SIG-M5 treated with dmso at 0.1 percent for 504 hours (cell line): Measurements from ENCODE around the gene CEP112.
"Not testable (repeated sequence)": the region's sequence is repeated elsewhere in the genome, so short reads cannot be mapped to it uniquely, and the experiment has no call there.

Source experiments
- DNase-seq: peaks from one replicate; lab custom pipeline; 2025; ENCODE audit not compliant: unreplicated experiment; lab: John Stamatoyannopoulos, UW

CEP112 gene

DNA sequence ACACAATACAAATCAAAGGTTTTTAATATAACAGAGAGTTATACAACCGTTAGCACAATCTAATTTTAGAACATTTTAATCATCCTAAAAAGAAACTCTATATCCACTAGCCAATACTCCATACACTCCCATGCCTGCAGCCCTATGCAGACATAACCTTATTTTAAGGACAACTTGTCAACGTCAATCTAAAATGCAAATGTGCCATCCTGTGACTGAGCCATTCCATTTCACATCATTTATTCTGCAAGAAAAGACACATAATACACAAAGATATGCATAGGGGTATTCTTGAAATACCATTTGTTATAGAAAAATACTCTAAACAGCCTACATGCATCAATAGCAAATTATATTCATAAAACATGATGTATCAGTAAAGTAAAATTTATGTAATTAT is 106.7 kb downstream of the CEP112 start:
- no peak for DNase-seq

DNA sequence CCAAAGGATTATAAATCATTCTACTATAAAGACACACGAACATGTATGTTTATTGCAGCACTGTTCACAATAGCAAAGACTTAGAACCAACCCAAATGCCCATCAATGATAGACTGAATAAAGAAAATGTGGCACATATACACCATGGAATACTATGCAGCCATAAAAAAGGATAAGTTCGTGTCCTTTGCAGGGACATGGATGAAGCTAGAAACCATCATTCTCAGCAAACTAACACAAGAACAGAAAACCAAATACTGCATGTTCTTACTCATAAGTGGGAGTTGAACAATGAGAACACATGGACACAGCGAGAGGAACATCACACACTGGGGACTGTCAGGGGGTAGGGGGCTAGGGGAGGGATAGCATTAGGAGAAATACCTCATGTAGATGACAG is 111.3 kb downstream of the CEP112 start:
- DNase-seq = not testable (repeated sequence)

DNA sequence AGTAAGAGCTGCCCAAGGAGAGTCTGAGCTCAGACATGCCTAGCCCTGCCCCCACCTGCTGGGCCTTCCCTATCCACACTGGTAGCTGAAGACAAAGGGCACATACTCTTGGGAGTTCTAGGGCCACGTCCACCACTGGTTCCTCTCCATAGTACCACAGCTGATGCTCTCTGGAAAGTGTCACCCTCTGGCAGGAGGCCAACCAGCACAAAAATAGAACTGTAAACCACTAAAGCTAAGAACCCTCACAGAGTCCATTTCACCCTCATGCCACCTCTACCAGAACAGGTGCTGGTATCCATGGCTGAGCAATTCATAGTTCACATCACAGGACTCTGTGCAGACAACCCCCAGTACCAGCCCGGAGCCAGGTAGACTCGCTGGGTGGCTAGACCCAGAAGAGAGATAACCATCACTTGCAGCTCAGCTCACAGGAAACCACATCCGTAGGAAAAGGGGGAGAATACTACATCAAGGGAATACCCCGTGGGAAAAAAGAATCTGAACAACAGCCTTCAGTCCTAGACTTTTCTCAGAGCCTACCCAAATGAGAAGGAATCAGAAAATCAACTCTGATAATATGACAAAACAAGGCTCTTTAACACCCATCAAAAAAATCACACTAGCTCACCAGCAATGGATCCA is 115.3 kb downstream of the CEP112 start:
- DNase-seq = no peak

DNA sequence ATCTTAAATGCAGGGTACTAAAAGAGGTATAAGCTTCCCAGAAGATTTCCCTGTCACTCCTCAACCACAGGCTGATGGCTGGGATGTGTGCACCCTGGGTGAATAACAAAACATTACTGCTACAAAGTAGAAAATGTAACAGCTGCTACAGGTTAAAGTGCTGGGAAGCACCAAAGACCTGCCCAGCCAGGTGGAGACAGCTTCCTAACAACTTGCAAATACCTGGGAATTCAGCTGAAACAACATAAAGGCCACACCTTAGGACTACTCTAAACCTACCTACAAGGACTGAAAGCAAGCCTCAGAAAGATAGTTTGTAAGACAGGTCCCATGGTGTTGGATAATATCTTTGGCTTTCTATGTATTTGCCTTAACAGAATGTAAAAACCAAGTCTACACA is 118.5 kb downstream of the CEP112 start:
- no peak for DNase-seq

DNA sequence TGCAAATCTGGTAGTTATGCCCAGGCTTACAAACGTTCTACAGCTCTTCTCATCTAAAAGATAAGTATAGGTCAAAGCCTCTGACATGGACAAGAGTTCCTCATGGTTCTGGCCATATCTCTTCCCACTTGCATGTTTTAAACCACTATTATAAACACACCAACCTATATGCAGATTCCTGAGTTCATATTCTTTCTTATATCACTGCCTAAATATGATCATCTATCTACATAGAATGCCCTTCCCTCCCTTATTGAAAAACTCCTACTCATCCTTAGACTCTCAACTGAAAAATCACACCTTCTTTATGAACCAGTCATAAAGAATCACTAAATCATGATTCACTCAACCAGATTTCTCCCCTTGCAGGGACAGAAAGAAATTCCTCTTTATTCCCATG is 128.2 kb downstream of the CEP112 start:
- DNase-seq = no peak

DNA sequence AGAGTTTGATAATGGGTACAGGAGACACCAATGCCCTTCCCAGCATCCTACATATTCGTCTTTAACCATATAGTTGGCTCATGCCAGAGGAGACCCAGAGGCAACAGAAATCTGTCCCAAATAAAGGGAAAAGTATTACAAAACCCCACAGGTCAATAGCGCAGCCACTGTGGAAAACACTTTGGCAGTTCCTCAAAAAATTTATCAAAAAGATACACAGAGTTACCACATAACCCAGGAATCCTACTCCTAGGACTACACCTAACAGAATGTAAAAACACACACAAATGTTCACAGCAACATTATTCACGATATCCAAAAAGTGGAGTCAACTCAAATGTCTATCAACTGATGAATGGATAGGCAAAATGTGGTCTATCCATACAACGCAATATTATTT is 135.8 kb downstream of the CEP112 start:
- DNase-seq = no peak

DNA sequence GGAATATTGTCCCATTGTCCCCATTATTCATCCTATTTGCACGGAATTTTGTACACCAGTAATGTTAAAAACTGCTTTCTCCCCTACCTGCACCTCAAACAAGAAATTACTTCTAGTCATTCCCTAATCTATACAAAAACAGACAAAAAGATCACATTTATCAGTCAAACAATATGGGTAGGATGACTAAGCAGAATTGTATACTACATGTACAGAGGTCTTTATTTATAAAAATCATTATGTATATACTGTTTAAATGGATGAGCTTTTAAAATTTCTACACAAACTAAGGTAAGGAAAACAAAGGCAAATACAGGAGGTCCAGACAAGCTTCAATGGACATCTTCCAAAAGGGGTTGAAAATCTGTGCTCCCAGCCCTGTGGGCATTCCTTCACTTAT is 137.7 kb downstream of the CEP112 start:
- DNase-seq = no peak

DNA sequence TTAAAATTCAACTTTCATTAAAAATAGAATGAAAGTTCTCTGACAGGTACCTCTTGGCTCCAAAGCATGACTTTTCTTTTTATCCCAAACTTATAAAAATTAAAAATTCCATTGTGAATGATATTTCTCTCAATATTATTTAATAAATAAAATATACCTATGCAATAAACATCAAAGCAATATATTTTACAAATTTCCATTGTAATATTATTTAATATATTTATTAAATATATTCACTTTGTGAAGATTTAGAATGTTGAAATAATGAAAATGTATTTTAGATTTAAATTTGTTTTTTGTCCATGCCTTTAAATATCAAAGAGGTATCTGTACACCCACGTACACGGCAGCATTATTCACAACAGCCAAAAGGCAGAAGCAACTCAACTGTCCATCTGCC is 147.8 kb downstream of the CEP112 start:
- no peak for DNase-seq

DNA sequence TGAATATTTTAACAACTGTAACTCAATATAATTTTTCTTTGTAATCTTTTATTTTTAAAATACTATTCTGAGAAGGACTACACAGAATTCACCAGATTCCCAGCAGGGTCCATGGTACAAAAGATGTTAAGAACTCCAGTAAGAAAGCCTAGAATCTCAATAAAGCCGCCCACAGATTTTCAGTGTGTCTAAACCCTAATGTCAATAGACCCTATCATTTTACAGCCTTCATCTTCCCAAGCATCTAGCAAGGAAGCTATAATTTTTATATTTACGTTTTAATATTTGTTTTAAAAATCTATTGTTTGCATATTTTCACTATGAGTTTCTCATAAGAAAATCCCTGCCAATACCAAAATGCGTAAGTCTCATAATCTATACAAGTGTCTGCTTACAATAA is 148.5 kb downstream of the CEP112 start:
- DNase-seq = no peak

DNA sequence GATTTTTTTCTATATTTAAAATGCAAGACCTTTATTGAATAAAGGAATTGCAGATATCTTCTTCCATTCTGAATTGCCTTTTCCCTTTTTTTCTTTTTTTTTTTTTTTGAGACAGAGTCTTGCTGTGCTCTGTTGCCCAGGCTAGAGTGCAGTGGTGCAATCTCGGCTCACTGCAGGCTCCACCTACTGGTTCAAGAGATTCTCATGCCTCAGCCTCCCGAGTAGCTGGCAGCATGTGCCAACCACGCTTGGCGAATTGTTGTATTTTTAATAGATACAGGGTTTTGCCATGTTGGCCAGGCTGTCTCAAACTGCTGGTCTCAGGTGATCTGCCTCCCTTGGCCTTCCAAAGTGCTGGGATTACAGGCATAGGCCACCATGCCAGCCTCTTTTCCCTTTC is 151.5 kb downstream of the CEP112 start:
- DNase-seq = no peak

DNA sequence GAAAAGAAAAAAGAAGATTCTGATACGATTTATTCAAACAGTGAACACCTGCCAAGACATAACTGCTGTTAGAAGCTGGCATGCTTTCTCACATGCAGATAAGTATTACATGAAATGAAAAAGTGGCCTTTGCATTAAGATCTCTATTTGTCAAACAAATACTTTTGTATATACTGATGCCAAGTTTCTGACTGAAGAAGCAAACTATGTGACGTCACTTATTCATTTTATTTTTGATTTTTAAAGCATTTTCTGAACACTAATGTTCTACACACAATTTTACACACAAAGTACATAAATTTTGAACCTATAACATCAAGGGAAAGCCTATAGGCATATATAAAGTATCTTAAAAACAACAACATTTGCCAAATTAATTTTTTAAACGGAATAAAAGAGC is 153.8 kb downstream of the CEP112 start:
- DNase-seq = no peak

DNA sequence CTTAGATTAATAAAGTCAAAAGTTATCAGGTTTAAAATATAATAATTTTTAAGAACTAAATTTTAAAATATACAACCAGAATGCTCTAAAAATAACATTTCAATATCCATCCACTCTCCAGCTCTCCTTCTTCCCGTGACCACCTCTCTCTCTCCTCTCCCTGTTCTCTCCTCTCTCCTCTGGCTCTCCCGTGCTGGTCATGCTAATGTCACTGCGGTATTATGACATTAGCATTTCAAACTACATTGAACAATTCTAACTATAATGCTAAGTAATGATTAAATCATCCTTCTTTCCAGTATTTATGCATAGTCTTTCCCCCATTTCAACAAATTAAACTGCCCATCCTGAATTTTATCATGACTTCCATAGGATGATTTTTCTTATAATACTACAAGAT is 154.7 kb downstream of the CEP112 start:
- DNase-seq = no peak

DNA sequence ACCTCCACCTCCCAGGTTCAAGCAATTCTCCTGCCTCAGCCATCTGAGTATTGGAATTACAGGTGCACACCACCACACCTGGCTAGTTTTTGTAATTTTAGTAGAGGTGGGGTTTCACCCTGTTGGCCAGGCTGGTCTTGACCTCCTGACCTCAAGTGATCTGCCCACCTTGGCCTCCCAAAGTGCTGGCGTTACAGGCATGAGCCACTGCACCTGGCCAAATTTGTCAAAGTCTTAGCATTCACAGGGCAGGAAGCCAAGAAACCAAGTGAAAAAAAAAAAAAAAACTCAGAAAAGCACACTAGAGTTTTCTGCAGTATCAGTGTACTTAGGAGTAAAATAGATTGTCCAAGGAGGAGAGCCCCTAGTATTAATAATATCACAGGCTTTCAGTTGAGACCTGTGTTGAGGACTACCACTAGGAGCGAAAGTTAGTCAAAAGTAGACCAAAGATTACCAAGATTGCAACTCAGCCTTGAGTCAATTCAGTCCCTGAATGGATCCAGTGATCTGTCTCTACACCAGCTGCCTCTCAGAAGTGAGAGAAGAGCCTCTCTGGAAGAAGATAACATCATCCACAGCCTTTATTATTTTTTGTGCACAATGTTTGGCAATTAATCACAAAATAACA is 159.7 kb downstream of the CEP112 start:
- no peak for DNase-seq

DNA sequence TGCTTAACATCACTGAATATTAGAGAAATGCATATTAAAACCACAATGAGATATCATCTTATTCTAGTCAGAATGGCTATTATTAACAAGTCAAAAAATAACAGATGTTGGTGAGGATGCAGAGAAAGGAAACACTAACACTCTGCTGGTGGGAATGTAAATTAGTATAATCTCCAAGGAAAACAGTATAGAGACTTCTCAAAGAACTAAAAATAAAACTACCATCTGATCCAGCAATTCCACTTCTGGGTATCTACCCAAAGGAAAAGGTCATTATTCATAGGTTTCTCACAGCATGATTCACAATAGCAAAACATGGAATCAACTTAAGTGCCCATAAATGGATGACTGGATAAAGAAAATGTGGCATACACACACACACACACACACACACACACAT is 166.4 kb downstream of the CEP112 start:
- DNase-seq = no peak

DNA sequence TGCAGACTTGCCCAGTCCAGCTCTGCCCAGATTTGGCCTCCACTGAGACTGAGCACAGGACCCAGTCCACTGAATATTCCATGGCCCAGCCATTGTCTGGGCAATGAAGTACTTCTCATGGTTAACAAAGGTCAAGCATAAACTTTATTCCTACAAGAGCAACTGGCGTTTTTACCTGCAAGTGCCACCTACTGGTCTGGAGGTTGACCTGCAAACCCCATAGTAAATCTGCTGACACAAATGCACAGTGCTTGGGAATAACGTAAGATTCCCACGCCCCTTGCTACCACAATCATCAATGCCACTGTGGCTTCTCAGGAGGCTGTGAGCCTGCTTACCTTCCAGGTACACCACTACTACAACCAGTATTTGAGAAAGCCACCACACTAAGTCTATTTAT is 170.2 kb downstream of the CEP112 start:
- no peak for DNase-seq

DNA sequence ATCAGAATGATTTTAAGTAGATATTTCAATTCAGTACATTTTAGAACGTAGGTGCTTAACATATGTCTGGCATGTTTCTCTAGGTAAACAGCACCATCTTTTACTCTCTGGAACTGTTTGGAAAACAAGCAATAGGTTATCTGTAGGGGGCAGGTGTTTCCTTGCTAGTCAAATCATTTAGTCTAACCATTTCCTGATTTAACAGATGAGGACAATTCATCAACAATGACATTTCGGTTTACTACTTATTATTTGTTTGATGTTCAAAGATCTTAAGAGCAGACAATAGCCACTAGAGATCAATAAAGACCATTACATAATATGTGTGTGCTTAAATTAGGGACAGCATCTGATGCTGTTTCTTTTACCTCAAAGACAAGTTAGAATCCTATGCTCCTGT is 173.1 kb downstream of the CEP112 start:
- DNase-seq = no peak

DNA sequence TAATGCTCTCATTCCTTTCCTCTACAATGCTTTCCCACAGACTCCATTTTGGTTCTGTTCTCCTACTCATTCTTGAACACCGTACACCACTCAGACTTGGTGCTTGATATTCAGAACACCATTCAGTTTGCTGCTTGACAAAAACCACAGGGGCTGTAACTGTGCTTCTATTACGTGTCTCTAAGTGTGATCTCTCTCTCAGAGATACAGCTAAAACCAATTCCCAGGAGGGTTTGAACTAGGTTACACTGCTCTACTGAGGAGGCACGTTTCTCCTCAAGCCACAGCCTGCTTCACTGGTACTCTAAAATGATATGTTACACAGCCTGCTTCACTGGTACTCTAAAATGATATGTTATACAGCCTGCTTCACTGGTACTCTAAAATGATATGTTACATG is 175.7 kb downstream of the CEP112 start:
- no peak for DNase-seq

DNA sequence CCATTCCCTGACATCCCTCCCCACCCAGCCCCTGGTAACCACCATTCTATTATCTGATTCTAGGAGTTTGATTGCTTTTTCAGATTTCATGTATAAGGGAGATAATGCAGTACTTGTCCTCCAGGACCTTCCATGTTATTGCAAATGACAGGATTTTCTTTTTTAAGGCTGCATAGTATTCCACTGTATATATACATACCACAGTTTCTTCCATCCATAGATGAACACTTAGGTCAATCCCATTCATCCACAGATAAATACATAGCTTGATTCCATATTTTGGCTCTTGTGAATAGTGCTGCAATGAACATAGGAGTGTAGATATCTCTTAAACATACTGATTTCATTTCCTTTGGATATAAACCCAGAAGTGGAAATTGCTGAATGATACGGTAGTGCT is 183.3 kb downstream of the CEP112 start:
- no peak for DNase-seq

DNA sequence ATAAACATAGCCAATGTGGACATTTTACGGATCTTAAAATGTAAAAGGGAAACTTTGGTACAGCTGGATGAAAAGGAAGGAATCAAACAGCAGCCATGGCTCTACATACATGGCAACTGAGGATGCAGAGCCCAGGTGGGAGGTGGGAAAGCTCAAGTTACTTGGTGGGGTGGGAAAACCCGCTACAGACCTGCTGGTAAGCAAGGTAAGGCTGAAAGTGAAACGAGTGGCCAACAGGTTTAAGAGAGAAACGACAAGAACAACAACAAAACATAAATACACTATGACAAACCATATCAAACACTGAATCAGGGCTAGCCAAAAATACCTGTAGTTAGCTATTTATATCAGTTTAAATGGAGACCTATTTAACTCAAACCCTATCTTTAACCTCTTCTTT is 185.3 kb downstream of the CEP112 start:
- DNase-seq = no peak

DNA sequence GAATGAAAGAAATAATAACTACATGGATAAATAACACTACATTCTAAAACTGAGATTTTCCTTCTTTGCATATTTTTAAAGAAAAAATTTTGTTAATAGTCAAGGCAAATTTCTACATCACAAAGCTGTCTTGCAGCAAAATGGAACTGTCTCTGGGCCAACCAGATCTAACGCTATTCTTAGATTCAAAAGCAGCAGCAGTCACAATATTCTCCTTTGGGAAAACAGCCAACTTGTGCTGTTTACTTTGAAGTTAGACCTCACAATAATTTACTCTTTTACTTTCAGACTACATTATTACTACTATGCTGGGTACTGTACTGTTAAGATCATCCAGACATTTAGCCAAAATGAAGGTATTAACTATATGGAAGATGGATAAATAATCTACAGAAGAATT is 189.1 kb downstream of the CEP112 start:
- DNase-seq = no peak

DNA sequence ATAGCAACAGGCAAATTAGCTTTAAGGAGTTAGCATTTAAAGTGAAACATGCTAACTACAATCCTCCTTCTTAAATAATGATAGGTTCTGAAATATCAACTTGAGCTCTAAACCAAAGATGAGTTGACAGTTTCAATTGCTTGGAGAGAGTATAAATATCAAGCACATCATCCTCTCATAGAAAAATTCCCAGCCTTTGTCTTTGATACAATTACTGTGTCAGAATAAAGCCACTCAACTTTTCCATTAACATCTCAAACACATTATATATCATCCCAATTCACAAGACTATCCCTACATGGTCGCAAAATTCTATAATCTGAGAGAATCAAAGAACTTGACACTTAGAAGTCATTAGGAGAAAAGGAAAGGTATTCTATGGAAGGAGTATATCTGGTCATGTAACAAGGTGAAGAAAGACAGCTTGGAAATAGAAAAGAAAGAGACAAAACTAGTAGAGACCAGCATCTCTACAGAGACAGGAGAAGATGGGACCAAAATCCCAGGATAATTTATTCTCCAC is 189.8 kb downstream of the CEP112 start:
- DNase-seq = no peak

DNA sequence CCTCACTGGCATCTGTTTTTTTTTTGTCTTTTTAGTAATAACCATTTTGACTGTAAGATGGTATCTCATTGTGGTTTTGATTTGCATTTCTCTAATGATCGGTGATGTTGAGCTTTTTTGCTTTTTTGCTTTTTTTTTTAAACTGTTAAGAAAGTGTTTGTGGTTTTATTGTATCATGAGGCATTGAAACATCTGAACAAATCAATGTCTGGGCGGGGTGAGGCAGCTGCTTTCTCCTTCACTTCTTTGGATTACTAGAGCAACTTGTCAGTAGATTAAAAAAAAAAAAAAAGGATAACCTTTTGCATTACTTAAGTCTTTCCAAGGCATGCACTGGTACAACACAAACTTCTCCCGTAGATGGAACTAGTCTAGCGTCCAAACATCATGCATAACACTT is 191.7 kb downstream of the CEP112 start:
- DNase-seq = no peak

DNA sequence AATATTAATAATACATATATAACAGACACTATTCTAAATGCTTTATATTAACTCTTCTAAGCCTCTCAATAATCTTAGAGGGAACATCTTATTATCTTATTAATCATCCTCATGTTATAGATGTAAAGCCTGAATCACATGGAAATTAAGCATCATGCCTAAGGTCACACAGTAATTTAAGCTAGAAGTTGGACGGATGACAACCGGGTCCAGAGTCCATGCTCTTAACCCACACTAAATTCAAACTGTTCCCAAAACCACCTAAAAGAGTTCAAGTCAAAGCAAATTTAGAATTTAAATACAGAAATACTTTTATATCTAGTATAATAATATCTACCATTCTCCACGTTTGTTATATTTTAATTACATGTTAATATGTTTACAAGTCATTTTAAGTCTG is 193.3 kb downstream of the CEP112 start:
- no peak for DNase-seq
